PC-9 (cell line): ENCODE data around the gene ZNF462. TPM values are rescaled to one million over a fixed set of nuclear protein-coding genes. Genes with fewer than 3 reads are reported as not detected.

Experiments
- BruUV-seq: library from RNA; stranded (reverse); fragments of 400-500 nt; replicated peaks from 2 replicates; lab custom pipeline; 2021; lab: Mats Ljungman, UMichigan
- CTCF ChIA-PET: fragments of 300-600 bp; sonication (Branson Sonifier 250); formaldehyde crosslinking; loops from one replicate; lab custom pipeline; 2022; ENCODE audit warnings: antibody characterized with exemption; lab: Charles Lee
- POLR2A ChIA-PET: fragments of 300-600 bp; sonication (Branson Sonifier 250); formaldehyde crosslinking; loops from one replicate; lab custom pipeline; 2022; ENCODE audit warnings: antibody characterized with exemption; ENCODE audit not compliant: unreplicated experiment; lab: Charles Lee
- DNase-seq, 2 experiments: peaks; one replicate each; pipeline versions ENCODE4 v3.0.0 to v3.0.0-alpha.2; 2015 to 2022; ENCODE audit warnings: mixed read lengths in 1 of 2
- H2AFZ ChIP-seq: fragments of 200-600 bp; sonication (generic); 2 replicates; pipeline ENCODE4 v1.8.1; 2017; ENCODE audit warnings: antibody characterized with exemption
- H3F3A ChIP-seq: fragments of 200-600 bp; sonication (generic); 2 replicates; pipeline ENCODE4 v1.8.1; 2017; ENCODE audit warnings: antibody characterized with exemption, mild to moderate bottlenecking, low read depth; ENCODE audit not compliant: insufficient read depth
- H3K27ac ChIP-seq: fragments of 200-600 bp; sonication (generic); 2 replicates; pipeline ENCODE4 v1.6.1; 2016; ENCODE audit warnings: mixed run types
- H3K27me3 ChIP-seq: fragments of 200-600 bp; sonication (generic); 2 replicates; pipeline ENCODE4 v1.6.1; 2016; ENCODE audit warnings: low read depth, mixed run types; ENCODE audit not compliant: insufficient read depth
- H3K36me3 ChIP-seq: fragments of 200-600 bp; sonication (generic); 2 replicates; pipeline ENCODE4 v1.6.1; 2016; ENCODE audit warnings: low read depth, mixed run types
- H3K4me1 ChIP-seq: fragments of 200-600 bp; sonication (generic); replicated peaks from 2 replicates; pipeline ENCODE4 v1.6.1; 2016; ENCODE audit warnings: mixed run types; ENCODE audit not compliant: insufficient read depth
- H3K4me2 ChIP-seq: fragments of 200-600 bp; sonication (generic); 2 replicates; pipeline ENCODE4 v1.6.1; 2017; ENCODE audit warnings: mixed run types
- H3K4me3 ChIP-seq: fragments of 200-600 bp; sonication (generic); 2 replicates; pipeline ENCODE4 v1.6.1; 2016; ENCODE audit warnings: mixed run types
- H3K79me2 ChIP-seq: fragments of 200-600 bp; sonication (generic); 2 replicates; pipeline ENCODE4 v1.6.1; 2017; ENCODE audit warnings: low read depth, mixed run types
- H3K9me2 ChIP-seq: fragments of 200-600 bp; sonication (generic); 2 replicates; pipeline ENCODE4 v1.8.1; 2017; ENCODE audit warnings: mild to moderate bottlenecking; ENCODE audit not compliant: insufficient read depth
- H3K9me3 ChIP-seq: fragments of 200-600 bp; sonication (generic); 2 replicates; pipeline ENCODE4 v1.8.1; 2016; ENCODE audit warnings: low read depth; ENCODE audit not compliant: insufficient read depth
- H4K20me1 ChIP-seq: fragments of 200-600 bp; sonication (generic); 2 replicates; pipeline ENCODE4 v1.8.1; 2017; ENCODE audit not compliant: insufficient read depth
- EZH2 ChIP-seq: fragments of 200-600 bp; sonication (generic); IDR thresholded peaks from 2 replicates; pipeline ENCODE4 v1.8.0; 2017; ENCODE audit warnings: antibody characterized with exemption, low read depth
- intact Hi-C: fragments of 100-400 bp; cut with micrococcal nuclease; formaldehyde crosslinking; loops from one replicate; pipeline ENCODE4 v1.10.0; 2022; ENCODE audit not compliant: unreplicated experiment
- total RNA-seq: library from RNA; stranded (reverse); gene quantifications from 2 replicates; pipeline ENCODE4 v1.2.3, GENCODE V29; 2021
- TF ChIP-seq, protein P1 (sequence below): fragments of 200-600 bp; sonication (generic); conservative IDR thresholded peaks from 2 replicates; pipeline ENCODE4 v1.6.1; 2017; ENCODE audit warnings: mixed run types, antibody characterized with exemption, mild to moderate bottlenecking, moderate library complexity

The ZNF462 gene
- total RNA-seq, 1 experiment from 2014 or later = 4.8 TPM

DNA sequence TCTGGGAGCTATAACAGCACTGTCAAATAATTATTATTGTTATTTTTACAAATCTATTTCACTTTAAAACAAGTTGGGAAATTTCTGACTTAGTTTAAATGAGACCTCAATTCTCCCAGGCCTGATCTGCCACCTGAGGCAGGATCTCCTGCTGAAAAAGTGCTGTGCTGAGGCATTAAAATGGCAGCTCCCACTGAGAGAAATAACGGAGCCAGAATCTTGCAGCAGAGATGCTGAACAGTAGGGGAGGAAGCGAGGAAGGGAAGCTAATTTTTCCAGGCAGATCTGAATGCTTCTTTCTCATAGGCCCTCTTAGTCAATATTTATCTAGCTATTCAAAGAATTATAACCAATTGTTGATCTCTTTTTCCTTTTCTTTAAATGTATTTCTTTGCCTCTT lies 196.3 kb downstream of the ZNF462 start:
- Histone ChIP-seq H3K4me3 (no peak overlapping the region), H3K9me3 (no peaks in the 10 kb centered on the region), H4K20me1 (no peaks in the 10 kb centered on the region), H3F3A (no peaks in the 10 kb centered on the region), H3K9me2 (0 out of 2 replicates have a peak, but pooled peaks cover 8% of the 10 kb centered on the region), H3K4me1 (no peaks in the 10 kb centered on the region), H3K27me3 (no peaks in the 10 kb centered on the region), H3K79me2 (no peaks in the 10 kb centered on the region), H3K36me3 (no peaks in the 10 kb centered on the region), H3K27ac (no peak overlapping the region), H2AFZ (no peak overlapping the region), H3K4me2 (no peak overlapping the region)
- no TSS peak for BruUV-seq
- ChIA-PET POLR2A (interaction anchor here (0.7 kb wide), 1 partner anchor 799 kb away, joined by 7 read pairs; no protein-coding TSS in a partner anchor), CTCF (no interaction called here)
- no peak for DNase-seq
- TF ChIP-seq, protein P1, sequence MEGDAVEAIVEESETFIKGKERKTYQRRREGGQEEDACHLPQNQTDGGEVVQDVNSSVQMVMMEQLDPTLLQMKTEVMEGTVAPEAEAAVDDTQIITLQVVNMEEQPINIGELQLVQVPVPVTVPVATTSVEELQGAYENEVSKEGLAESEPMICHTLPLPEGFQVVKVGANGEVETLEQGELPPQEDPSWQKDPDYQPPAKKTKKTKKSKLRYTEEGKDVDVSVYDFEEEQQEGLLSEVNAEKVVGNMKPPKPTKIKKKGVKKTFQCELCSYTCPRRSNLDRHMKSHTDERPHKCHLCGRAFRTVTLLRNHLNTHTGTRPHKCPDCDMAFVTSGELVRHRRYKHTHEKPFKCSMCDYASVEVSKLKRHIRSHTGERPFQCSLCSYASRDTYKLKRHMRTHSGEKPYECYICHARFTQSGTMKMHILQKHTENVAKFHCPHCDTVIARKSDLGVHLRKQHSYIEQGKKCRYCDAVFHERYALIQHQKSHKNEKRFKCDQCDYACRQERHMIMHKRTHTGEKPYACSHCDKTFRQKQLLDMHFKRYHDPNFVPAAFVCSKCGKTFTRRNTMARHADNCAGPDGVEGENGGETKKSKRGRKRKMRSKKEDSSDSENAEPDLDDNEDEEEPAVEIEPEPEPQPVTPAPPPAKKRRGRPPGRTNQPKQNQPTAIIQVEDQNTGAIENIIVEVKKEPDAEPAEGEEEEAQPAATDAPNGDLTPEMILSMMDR = no peak
- TF ChIP-seq EZH2 = no peak
- intact Hi-C loops = no loop called here

DNA sequence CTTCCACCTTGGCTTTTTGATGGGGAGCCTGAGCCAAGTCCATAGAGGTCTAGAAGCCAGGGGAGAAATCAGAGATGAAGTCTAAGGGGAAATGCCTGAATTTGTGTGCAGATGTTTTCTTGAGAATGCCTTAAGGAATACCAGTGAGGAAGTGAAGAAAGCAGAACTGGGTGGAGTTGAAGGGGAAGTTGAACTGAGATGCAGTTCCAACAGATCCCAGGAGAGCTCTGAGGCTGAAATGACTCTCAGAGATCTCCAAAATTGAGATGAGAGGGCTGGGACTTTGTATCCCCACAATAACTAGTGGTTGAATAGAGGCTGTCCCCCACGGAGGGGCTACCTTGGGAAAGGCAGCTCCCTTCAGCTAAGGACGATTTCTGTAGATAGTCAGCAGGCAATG lies 197.1 kb downstream of the ZNF462 start:
- no peaks in the 10 kb centered on the region for H3K4me1 ChIP-seq
- intact Hi-C loops = no loop called here

More for the DNA sequence above, 197.1 kb downstream of the ZNF462 start:
- no peak overlapping the region for H3K4me3 ChIP-seq
- ChIA-PET POLR2A (no interaction called here), CTCF (no interaction called here)
- H3K4me2 ChIP-seq = no peak overlapping the region
- H3K9me2 ChIP-seq = no peaks in the 10 kb centered on the region
- H3K27ac ChIP-seq = no peak overlapping the region
- no peaks in the 10 kb centered on the region for H3K79me2 ChIP-seq
- TF ChIP-seq, protein P1 = no peak
- no peak for TF ChIP-seq EZH2
- H3K27me3 ChIP-seq = no peaks in the 10 kb centered on the region
- no peaks in the 10 kb centered on the region for H3F3A ChIP-seq
- DNase-seq = no peak
- no peaks in the 10 kb centered on the region for H4K20me1 ChIP-seq
- H3K36me3 ChIP-seq = no peaks in the 10 kb centered on the region
- H3K9me3 ChIP-seq = no peaks in the 10 kb centered on the region
- H2AFZ ChIP-seq = no peak overlapping the region
- BruUV-seq = no TSS peak
